Mucosa of stomach (tissue), 1 donor: ENCODE results near the gene INTS13.
"Not testable (repeated sequence)": the region's sequence is repeated elsewhere in the genome, so short reads cannot be mapped to it uniquely, and the experiment has no call there.

Source experiments
- H3K27me3 ChIP-seq: one replicate; pipeline ENCODE4 v1.7.0; 2013; ENCODE audit warnings: mild to moderate bottlenecking, low read length; ENCODE audit not compliant: control insufficient read depth, insufficient read depth
- H3K36me3 ChIP-seq: one replicate; pipeline ENCODE4 v1.7.0; 2013; ENCODE audit warnings: low read length; ENCODE audit not compliant: control insufficient read depth, insufficient read depth
- H3K4me1 ChIP-seq: one replicate; pipeline ENCODE4 v1.7.0; 2013; ENCODE audit warnings: mild to moderate bottlenecking, low read length; ENCODE audit not compliant: control insufficient read depth, insufficient read depth
- H3K4me3 ChIP-seq: one replicate; pipeline ENCODE4 v1.7.0; 2013; ENCODE audit warnings: low read length
- H3K9ac ChIP-seq: one replicate; pipeline ENCODE4 v1.7.0; 2013; ENCODE audit warnings: mild to moderate bottlenecking, low read length, moderate library complexity
- H3K9me3 ChIP-seq: one replicate; pipeline ENCODE4 v1.7.0; 2013; ENCODE audit warnings: mild to moderate bottlenecking, low read length, moderate library complexity; ENCODE audit not compliant: control insufficient read depth
- donor health status: Pancreatic carcinoma.

Gene INTS13

DNA sequence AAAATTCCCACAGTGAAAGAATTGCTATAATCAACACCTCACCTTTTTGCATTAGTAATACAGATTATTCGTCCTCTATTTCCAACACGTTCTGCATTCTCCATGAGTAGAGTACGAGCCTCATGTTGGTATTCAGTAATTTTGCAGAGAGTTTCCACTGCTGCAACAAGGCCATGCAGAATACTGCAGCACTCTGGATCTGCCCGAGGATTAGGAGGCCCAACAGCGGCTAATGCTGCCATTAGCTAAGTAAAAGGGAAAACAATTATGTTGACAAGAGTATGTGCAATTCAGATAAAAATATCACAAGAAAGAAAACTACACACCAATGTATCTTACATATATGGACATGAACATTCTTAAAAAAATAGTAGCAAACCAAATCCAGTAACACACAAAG, 9.1 kb downstream of the INTS13 start:
- Histone ChIP-seq H3K4me3 (no peak overlapping the region), H3K9me3 (no peaks in the 10 kb centered on the region), H3K4me1 (no peaks in the 10 kb centered on the region), H3K36me3 (no peaks in the 10 kb centered on the region), H3K9ac (no peak overlapping the region), H3K27me3 (no peaks in the 10 kb centered on the region)

DNA sequence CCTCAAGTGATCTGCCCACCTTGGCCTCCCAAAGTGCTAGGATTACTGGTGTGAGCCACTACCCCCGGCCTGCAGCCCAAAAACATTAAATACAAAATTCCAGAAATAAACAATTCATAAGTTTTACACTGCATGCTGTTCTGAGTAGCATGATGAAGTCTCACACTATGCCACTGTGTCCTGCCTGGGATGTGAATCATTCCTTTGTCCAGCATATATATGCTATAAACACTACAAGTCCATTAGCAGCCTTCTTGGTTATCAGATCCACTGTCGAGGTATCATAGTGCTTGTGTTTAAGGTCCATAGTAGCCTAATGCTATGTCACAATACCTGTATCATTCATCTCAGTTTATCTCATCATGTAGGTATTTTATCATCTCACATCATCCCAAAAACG, 15.9 kb downstream of the INTS13 start:
- Histone ChIP-seq H3K4me3 (no peak overlapping the region), H3K9ac (no peak overlapping the region), H3K9me3 (no peaks in the 10 kb centered on the region), H3K27me3 (no peaks in the 10 kb centered on the region), H3K4me1 (no peaks in the 10 kb centered on the region), H3K36me3 (no peaks in the 10 kb centered on the region)

DNA sequence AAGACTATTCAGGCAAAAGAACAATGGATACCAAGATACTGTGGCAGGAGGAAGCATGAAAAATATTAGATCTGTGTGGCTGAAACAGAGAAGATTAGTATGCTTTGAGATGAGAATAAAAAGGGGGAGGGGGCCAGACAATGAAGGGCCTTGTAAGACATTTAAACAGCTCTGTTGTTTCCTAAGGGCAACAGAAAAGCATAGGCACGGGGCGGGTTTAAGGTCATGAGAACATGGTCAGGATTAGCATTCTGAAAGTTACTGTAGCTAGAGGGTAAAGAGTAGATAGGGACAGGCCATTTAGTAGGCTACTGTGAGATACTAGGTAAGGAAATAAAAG, 18.6 kb downstream of the INTS13 start:
- H3K4me1 ChIP-seq, result peaks cover 5% of the 10 kb centered on the region
- no peaks in the 10 kb centered on the region for H3K36me3 ChIP-seq
- H3K9ac ChIP-seq, result no peak overlapping the region
- no peak overlapping the region for H3K4me3 ChIP-seq
- no peaks in the 10 kb centered on the region for H3K9me3 ChIP-seq
- H3K27me3 ChIP-seq, result no peaks in the 10 kb centered on the region

DNA sequence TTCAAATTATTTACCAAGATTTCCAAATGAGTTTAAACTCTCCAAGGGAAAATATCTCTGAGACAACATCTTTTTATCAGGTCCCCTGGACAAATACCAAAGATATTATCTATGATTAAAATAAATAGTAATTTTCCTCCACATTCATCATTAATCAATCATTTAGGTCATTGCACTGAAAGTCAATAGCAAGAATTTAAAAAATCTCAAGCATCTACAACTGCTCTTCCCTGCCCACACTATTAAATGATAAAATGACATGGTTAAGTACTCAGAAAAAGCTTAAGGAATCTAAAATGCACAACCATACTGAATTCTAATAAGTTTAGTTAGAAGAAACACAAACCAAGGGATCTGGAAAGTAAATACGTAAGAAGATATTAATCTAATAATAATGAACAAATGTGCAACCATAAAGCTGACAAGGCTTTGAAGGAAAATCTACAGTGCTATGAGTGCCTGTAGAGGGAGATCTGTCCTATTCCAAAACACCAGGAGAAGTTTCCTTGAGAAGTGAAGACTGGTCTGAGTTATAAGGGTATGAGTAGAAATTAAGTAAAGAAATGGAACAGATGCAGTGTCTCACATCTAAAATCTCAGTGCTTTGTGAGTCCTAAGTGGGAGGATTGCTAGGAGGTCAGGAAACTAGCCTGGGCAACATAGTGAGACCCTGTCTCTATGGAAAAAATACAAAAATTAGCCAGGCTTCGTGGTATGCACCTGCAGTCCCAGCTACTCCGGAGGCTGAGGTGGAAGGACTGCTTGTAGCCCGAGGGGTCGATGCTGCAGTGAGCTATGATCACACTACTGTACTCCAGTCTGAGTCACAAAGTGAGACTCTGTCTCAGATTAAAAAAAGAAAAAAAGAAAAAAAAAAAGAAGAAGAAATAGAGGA, 19.2 kb downstream of the INTS13 start:
- H3K36me3 ChIP-seq, result no peaks in the 10 kb centered on the region
- no peak overlapping the region for H3K9ac ChIP-seq
- no peaks in the 10 kb centered on the region for H3K27me3 ChIP-seq

DNA sequence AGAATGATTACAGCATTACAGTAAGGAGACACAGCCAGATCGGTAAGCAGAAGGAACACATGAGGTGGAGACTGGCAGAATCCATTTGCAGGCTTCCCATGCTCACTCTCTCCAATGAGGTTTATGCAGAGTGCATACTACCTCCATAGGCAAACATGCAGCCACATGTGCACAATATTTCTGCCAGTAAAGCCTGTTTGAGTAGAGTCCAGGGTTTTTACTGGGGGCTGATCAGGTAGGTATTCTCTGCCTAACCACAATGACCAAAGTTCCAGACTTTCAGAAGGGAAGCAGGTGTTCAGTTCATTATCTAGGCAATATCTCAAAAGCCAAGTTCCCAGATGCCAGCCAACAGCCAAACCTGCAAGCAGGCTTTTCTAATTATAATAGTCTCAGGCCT, 31.1 kb downstream of the INTS13 start:
- H3K4me3 ChIP-seq, result no peak overlapping the region
- H3K27me3 ChIP-seq, result no peaks in the 10 kb centered on the region
- H3K9me3 ChIP-seq, result no peaks in the 10 kb centered on the region
- H3K36me3 ChIP-seq, result no peaks in the 10 kb centered on the region
- no peak overlapping the region for H3K9ac ChIP-seq
- no peaks in the 10 kb centered on the region for H3K4me1 ChIP-seq

More for the DNA sequence above, 19.2 kb downstream of the INTS13 start:
- no peaks in the 10 kb centered on the region for H3K9me3 ChIP-seq
- no peak overlapping the region for H3K4me3 ChIP-seq
- peaks cover 5% of the 10 kb centered on the region for H3K4me1 ChIP-seq

- Histone ChIP-seq H3K9me3 (no peaks in the 10 kb centered on the region), H3K27me3 (no peaks in the 10 kb centered on the region), H3K9ac (no peak overlapping the region), H3K4me3 (no peak overlapping the region), H3K4me1 (no peaks in the 10 kb centered on the region), H3K36me3 (no peaks in the 10 kb centered on the region)
Measured at GRCh38 chr12:26906024-26906423, 31.8 kb downstream of the INTS13 start.

DNA sequence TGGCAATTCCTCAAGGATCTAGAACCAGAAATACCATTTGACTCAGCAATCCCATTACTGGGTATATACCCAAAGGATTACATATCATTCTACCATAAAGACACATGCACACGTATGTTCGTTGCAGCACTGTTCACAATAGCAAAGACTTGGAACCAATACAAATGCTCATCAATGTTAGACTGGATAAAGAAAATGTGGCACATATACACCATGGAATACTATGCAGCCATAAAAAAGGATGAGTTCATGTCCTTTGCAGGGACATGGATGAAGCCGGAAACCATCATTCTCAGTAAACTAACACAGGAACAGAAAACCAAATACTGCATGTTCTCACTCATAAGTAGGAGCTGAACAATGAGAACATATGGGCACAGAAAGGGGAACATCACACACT, 34.4 kb downstream of the INTS13 start:
- not testable (repeated sequence) for H3K27me3 ChIP-seq, H3K4me1 ChIP-seq, H3K9me3 ChIP-seq, H3K36me3 ChIP-seq, H3K9ac ChIP-seq, H3K4me3 ChIP-seq

DNA sequence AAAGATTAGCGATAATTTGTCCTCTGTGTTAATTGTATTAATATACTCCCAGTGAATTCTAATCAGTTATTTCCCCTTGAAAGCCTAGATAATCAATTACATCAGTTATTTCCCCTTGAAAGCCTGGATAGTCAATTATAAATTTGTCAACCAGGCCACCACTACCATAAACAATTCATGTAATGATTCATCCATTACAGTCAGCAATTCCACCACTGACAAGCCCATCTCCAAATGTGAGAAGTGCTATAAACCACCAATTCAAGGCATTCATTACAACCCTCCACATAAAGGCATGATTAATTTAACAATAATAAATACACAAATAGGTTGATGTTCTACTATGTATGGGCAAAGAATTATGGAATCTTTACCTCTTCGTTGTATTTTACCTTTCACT, 40.9 kb downstream of the INTS13 start:
- H3K27me3 ChIP-seq, result no peaks in the 10 kb centered on the region
- no peaks in the 10 kb centered on the region for H3K36me3 ChIP-seq
- H3K4me3 ChIP-seq, result no peak overlapping the region
- H3K4me1 ChIP-seq, result no peaks in the 10 kb centered on the region
- no peaks in the 10 kb centered on the region for H3K9me3 ChIP-seq
- no peak overlapping the region for H3K9ac ChIP-seq

- no peak overlapping the region for H3K9ac ChIP-seq
- no peaks in the 10 kb centered on the region for H3K36me3 ChIP-seq
- no peaks in the 10 kb centered on the region for H3K27me3 ChIP-seq
- no peaks in the 10 kb centered on the region for H3K4me1 ChIP-seq
- H3K9me3 ChIP-seq, result no peaks in the 10 kb centered on the region
- H3K4me3 ChIP-seq, result no peak overlapping the region
Measured at GRCh38 chr12:26895672-26896071, 42.1 kb downstream of the INTS13 start.

- H3K27me3 ChIP-seq, result no peaks in the 10 kb centered on the region
- H3K36me3 ChIP-seq, result no peaks in the 10 kb centered on the region
- H3K4me1 ChIP-seq, result no peaks in the 10 kb centered on the region
- no peak overlapping the region for H3K4me3 ChIP-seq
- H3K9me3 ChIP-seq, result no peaks in the 10 kb centered on the region
- no peak overlapping the region for H3K9ac ChIP-seq
Measured at GRCh38 chr12:26891704-26892103, 46.1 kb downstream of the INTS13 start.

GRCh38 chr12:26890784-26891183, 47.0 kb downstream of the INTS13 start:
- Histone ChIP-seq H3K36me3 (no peaks in the 10 kb centered on the region), H3K27me3 (no peaks in the 10 kb centered on the region), H3K9ac (no peak overlapping the region), H3K9me3 (no peaks in the 10 kb centered on the region), H3K4me1 (no peaks in the 10 kb centered on the region), H3K4me3 (no peak overlapping the region)

GRCh38 chr12:26884765-26885576, 52.8 kb downstream of the INTS13 start:
- H3K9ac ChIP-seq, result no peak overlapping the region
- no peak overlapping the region for H3K4me3 ChIP-seq
- H3K27me3 ChIP-seq, result no peaks in the 10 kb centered on the region
- H3K4me1 ChIP-seq, result no peaks in the 10 kb centered on the region
- H3K36me3 ChIP-seq, result no peaks in the 10 kb centered on the region
- H3K9me3 ChIP-seq, result no peaks in the 10 kb centered on the region
